HepG2 (cell line): Measurements from ENCODE around the gene CCDC154. TPM values are rescaled to one million over a fixed set of nuclear protein-coding genes. Genes with fewer than 3 reads are reported as not detected.

Experiments used
- BRD4 ChIP-seq: sonication (generic); formaldehyde crosslinking; IDR thresholded peaks from 2 replicates; pipeline ENCODE4 v1.4.0; 2020; ENCODE audit warnings: missing genetic modification reagents
- MEIS1 ChIP-seq: sonication (generic); formaldehyde crosslinking; IDR thresholded peaks from 2 replicates; pipeline ENCODE4 v1.9.0; 2021; ENCODE audit warnings: mild to moderate bottlenecking, missing genetic modification reagents, moderate library complexity, borderline replicate concordance
- RCOR2 ChIP-seq: IDR thresholded peaks from 2 replicates; pipeline ENCODE4 v1.6.1; 2016; ENCODE audit warnings: missing biosample characterization, missing genetic modification reagents
- TAF15 ChIP-seq: fragments of 200-400 bp; formaldehyde crosslinking; IDR thresholded peaks from one replicate; pipeline ENCODE4 v1.6.1; 2018; ENCODE audit warnings: mild to moderate bottlenecking, low read depth, low read length; ENCODE audit not compliant: poor library complexity, severe bottlenecking
- ZNF251 ChIP-seq: sonication (generic); formaldehyde crosslinking; IDR thresholded peaks from 2 replicates; pipeline ENCODE4 v1.9.0; 2021; ENCODE audit warnings: mild to moderate bottlenecking, missing genetic modification reagents
- ZNF253 ChIP-seq: sonication (generic); formaldehyde crosslinking; IDR thresholded peaks from 2 replicates; pipeline ENCODE4 v1.8.0; 2022; ENCODE audit warnings: mild to moderate bottlenecking, missing genetic modification reagents, borderline replicate concordance
- ZSCAN22 ChIP-seq: sonication (generic); formaldehyde crosslinking; IDR thresholded peaks from 2 replicates; pipeline ENCODE4 v1.4.0; 2020; ENCODE audit warnings: mild to moderate bottlenecking, missing genetic modification reagents
- polyA plus RNA-seq, 8 experiments: library from polyadenylated mRNA; depleted of rRNA in 3 of 8; stranded (reverse) in 7 of 8; unstranded in 1 of 8; fragments of >200 nt; fragmentation: Illumina TruSeq in 4 of 8; extraction: Trizol in 4 of 8; gene quantifications; 2 replicates each; pipeline versions ENCODE4 v1.2.1 to v1.2.3, GENCODE V29; 2011 to 2016; ENCODE audit warnings: low read depth in 4 of 8, missing spikeins in 1 of 8, mixed read lengths in 1 of 8; ENCODE audit not compliant: insufficient read depth in 1 of 8
- total RNA-seq, 5 experiments: library from RNA; depleted of rRNA; stranded (reverse); fragments of >200 nt; fragmentation: Illumina TruSeq; extraction: Trizol; gene quantifications; 2 replicates each; pipeline ENCODE4 v1.2.3, GENCODE V29; 2016; ENCODE audit warnings: low read depth in 1 of 5
- TF ChIP-seq, protein P1 (sequence below), 2 experiments: sonication (generic) in 1 of 2; formaldehyde crosslinking in 1 of 2; IDR thresholded peaks; 2 replicates each; pipeline versions ENCODE4 v1.6.1 to v1.9.0; 2014 to 2022; ENCODE audit warnings: antibody characterized with exemption in 1 of 2, borderline replicate concordance in 1 of 2, inconsistent platforms in 1 of 2, low read depth in 1 of 2, missing genetic modification reagents in 1 of 2
- TF ChIP-seq, protein P2 (sequence below): fragments of 450-650 bp; IDR thresholded peaks from 2 replicates; pipeline ENCODE4 v1.6.1; 2017; ENCODE audit warnings: mild to moderate bottlenecking
- TF ChIP-seq, protein P3 (sequence below): sonication (generic); formaldehyde crosslinking; IDR thresholded peaks from 2 replicates; pipeline ENCODE4 v1.5.0; 2020; ENCODE audit warnings: missing genetic modification reagents
- TF ChIP-seq, protein P4 (sequence below): sonication (generic); formaldehyde crosslinking; IDR thresholded peaks from 2 replicates; pipeline ENCODE4 v1.8.0; 2022; ENCODE audit warnings: low read depth, missing genetic modification reagents
- TF ChIP-seq, protein P5 (sequence below): sonication (generic); formaldehyde crosslinking; IDR thresholded peaks from 2 replicates; pipeline ENCODE4 v1.4.0; 2020; ENCODE audit warnings: missing genetic modification reagents

The CCDC154 gene
- total and polyA plus RNA-seq, 2 of the 13 experiments (the other 11 are each of a cell fraction or from before 2014, with no cell fraction given), result 0.92 to 1.5 TPM

DNA sequence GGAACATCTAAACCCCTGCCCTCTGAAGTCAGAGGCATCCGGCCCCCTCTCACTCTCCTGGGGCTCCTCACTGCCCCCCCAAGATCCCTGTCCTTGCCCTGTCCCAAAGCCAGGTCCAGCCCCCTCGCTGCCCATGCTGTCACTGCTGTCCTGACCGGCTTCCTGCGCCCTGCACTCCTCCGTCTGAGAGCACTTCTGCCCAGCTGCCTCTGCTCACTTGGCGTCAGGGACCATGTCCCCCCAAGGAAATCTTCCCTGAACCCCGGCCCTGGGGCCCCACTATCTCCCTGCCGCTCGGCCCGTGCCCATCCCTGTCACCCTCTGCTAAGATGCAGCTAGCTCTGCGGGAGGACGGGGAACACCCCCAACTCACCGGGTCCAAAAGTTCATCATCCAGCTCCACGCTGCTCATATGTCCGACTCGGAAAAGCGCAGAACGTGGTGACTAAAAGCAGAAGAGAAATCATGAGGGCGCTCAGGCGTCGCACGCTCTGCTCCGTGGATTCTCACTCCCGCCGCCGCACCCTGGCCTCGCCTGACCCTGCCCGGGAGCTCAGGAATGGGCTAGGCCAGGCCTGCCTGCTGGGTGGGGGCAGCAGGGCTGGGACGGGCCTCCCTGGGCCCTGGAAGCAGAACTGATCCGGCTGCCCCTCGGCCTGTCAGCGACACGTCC lies 20.7 kb upstream of the CCDC154 start (continued):
- TF ChIP-seq, protein P1, sequence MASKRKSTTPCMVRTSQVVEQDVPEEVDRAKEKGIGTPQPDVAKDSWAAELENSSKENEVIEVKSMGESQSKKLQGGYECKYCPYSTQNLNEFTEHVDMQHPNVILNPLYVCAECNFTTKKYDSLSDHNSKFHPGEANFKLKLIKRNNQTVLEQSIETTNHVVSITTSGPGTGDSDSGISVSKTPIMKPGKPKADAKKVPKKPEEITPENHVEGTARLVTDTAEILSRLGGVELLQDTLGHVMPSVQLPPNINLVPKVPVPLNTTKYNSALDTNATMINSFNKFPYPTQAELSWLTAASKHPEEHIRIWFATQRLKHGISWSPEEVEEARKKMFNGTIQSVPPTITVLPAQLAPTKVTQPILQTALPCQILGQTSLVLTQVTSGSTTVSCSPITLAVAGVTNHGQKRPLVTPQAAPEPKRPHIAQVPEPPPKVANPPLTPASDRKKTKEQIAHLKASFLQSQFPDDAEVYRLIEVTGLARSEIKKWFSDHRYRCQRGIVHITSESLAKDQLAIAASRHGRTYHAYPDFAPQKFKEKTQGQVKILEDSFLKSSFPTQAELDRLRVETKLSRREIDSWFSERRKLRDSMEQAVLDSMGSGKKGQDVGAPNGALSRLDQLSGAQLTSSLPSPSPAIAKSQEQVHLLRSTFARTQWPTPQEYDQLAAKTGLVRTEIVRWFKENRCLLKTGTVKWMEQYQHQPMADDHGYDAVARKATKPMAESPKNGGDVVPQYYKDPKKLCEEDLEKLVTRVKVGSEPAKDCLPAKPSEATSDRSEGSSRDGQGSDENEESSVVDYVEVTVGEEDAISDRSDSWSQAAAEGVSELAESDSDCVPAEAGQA (IDR thresholded peaks at IDR 0.05; ENCODE audit: low read depth), result no peak
- TF ChIP-seq, protein P1 (CRISPR knock-in tag; IDR thresholded peaks at IDR 0.05; ENCODE audit: borderline replicate concordance), result no peak
- TF ChIP-seq ZSCAN22 (CRISPR knock-in tag), result no peak
- TF ChIP-seq, protein P2, sequence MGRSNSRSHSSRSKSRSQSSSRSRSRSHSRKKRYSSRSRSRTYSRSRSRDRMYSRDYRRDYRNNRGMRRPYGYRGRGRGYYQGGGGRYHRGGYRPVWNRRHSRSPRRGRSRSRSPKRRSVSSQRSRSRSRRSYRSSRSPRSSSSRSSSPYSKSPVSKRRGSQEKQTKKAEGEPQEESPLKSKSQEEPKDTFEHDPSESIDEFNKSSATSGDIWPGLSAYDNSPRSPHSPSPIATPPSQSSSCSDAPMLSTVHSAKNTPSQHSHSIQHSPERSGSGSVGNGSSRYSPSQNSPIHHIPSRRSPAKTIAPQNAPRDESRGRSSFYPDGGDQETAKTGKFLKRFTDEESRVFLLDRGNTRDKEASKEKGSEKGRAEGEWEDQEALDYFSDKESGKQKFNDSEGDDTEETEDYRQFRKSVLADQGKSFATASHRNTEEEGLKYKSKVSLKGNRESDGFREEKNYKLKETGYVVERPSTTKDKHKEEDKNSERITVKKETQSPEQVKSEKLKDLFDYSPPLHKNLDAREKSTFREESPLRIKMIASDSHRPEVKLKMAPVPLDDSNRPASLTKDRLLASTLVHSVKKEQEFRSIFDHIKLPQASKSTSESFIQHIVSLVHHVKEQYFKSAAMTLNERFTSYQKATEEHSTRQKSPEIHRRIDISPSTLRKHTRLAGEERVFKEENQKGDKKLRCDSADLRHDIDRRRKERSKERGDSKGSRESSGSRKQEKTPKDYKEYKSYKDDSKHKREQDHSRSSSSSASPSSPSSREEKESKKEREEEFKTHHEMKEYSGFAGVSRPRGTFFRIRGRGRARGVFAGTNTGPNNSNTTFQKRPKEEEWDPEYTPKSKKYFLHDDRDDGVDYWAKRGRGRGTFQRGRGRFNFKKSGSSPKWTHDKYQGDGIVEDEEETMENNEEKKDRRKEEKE, result no peak
- TF ChIP-seq, protein P3, sequence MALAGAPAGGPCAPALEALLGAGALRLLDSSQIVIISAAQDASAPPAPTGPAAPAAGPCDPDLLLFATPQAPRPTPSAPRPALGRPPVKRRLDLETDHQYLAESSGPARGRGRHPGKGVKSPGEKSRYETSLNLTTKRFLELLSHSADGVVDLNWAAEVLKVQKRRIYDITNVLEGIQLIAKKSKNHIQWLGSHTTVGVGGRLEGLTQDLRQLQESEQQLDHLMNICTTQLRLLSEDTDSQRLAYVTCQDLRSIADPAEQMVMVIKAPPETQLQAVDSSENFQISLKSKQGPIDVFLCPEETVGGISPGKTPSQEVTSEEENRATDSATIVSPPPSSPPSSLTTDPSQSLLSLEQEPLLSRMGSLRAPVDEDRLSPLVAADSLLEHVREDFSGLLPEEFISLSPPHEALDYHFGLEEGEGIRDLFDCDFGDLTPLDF, result no peak
- TF ChIP-seq ZNF251 (CRISPR knock-in tag), result no peak
- TF ChIP-seq, protein P4, sequence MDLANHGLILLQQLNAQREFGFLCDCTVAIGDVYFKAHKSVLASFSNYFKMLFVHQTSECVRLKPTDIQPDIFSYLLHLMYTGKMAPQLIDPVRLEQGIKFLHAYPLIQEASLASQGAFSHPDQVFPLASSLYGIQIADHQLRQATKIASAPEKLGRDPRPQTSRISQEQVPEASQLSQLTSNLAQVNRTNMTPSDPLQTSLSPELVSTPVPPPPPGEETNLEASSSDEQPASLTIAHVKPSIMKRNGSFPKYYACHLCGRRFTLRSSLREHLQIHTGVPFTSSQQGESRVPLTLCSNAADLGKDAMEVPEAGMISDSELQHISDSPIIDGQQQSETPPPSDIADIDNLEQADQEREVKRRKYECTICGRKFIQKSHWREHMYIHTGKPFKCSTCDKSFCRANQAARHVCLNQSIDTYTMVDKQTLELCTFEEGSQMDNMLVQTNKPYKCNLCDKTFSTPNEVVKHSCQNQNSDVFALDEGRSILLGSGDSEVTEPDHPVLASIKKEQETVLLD (CRISPR knock-in tag), result no peak
- no peak for TF ChIP-seq MEIS1
- no peak for TF ChIP-seq BRD4
- TF ChIP-seq, protein P5, sequence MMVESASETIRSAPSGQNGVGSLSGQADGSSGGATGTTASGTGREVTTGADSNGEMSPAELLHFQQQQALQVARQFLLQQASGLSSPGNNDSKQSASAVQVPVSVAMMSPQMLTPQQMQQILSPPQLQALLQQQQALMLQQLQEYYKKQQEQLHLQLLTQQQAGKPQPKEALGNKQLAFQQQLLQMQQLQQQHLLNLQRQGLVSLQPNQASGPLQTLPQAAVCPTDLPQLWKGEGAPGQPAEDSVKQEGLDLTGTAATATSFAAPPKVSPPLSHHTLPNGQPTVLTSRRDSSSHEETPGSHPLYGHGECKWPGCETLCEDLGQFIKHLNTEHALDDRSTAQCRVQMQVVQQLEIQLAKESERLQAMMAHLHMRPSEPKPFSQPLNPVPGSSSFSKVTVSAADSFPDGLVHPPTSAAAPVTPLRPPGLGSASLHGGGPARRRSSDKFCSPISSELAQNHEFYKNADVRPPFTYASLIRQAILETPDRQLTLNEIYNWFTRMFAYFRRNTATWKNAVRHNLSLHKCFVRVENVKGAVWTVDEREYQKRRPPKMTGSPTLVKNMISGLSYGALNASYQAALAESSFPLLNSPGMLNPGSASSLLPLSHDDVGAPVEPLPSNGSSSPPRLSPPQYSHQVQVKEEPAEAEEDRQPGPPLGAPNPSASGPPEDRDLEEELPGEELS (CRISPR knock-in tag), result no peak
- no peak for TF ChIP-seq ZNF253 (CRISPR knock-in tag)
- no peak for TF ChIP-seq RCOR2
- TF ChIP-seq TAF15, result no peak
